ENCODE measurements around the gene RGS12. TPM values are rescaled to one million over a fixed set of nuclear protein-coding genes. Genes with fewer than 3 reads are reported as not detected.
A peak's percentile ranks its signal among the peaks of the same experiment; 100 is the strongest.
"Not testable (repeated sequence)": the region's sequence is repeated elsewhere in the genome, so short reads cannot be mapped to it uniquely, and the experiment has no call there.

The RGS12 gene
- total RNA-seq, 2 experiments from 2014 or later: 9.7 to 10.9 TPM

- DNase-seq; H3K4me3 Mint-ChIP-seq; CTCF ChIA-PET; H3K9me3 Mint-ChIP-seq; H3K36me3 Mint-ChIP-seq (ENCODE audit: low read depth); POLR2A ChIA-PET: not testable (repeated sequence)
- Mint-ChIP-seq H3K4me1 (peaks cover 52% of the 10 kb centered on the region), H3K27me3 (peaks cover 51% of the 10 kb centered on the region), H3K27ac (peak overlapping the region; percentile 22)
These were observed 8.1 kb downstream of the RGS12 start for GRCh38 chr4:3300882-3301281.

DNA sequence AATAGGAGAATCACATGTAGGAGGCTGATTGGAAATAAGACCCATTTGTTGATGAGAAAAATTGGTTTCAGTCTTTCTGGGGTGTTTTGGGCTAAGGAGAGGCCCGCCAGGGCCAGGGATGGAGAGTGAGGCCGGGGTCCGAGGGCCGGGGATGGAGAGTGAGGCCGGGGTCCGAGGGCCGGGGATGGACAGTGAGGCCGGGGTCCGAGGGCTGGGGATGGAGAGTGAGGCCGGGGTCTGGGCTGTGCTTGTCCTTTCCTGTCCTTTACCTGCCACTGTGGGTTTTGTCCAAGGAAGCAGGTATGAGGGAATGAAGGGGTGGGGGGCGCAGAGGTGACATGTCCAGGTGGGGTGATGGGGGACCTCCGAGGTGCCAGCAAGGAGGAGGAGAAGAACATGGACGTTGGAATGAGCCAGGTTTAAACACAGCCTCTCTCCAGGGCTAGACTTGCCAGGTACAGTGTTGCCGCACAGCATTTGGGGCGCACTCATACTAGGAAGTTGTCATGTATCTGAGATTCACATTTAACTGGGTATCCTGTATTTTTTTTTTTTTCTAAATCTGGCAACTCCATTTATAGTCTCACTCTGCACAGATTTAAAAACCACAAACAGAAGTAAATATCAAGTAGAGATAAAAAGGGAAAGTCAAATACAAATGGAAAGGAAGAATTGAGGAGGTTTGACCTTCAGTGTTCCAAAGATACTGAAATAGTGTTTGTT, 8.8 kb downstream of the RGS12 start:
- Mint-ChIP-seq H3K4me1 (peaks cover 55% of the 10 kb centered on the region), H3K9me3 (no peaks in the 10 kb centered on the region), H3K4me3 (peak overlapping the region; percentile 65), H3K27ac (peak overlapping the region; percentile 86), H3K27me3 (peaks cover 44% of the 10 kb centered on the region), H3K36me3 (ENCODE audit: low read depth) (no peaks in the 10 kb centered on the region)
- ChIA-PET CTCF (no interaction called here), POLR2A (no interaction called here)
- peak; percentile 38 for DNase-seq

DNA sequence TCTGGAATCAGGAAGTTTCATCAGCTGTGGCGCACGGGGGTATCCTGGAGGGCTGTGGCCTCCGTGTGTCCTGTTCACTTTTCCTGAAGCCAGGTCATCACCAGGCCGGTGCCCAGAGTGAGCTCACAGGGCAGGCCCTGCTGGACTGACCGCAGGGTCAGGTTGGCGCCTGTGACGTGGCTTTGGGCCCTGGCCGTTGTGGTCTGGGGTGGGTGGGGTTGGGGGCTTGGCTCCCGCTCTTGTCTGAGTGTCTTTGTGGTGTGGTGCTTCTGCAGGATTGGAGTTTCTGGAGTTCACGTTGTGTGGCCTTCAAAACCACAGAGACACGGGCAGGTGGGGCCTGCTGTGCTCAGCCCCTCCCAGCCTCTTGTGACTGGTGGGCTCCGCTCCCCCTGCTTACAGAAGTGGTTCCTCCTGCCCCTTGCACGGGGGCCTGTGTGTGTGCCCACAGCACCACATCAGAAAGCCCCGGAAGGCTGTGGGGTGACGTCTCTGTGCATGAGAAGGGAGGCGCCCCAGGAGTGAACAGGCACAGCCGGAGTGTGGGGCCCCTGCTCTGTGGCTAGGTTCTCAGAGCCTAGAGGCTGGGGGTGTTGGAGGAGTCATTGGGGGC, 9.5 kb downstream of the RGS12 start:
- Mint-ChIP-seq H3K4me3 (peak overlapping the region; percentile 75), H3K4me1 (peaks cover 55% of the 10 kb centered on the region), H3K27ac (peak overlapping the region; percentile 94), H3K36me3 (ENCODE audit: low read depth) (no peaks in the 10 kb centered on the region), H3K9me3 (no peaks in the 10 kb centered on the region), H3K27me3 (peaks cover 40% of the 10 kb centered on the region)
- POLR2A ChIA-PET: no interaction called here
- DNase-seq: peak; percentile 91
- CTCF ChIA-PET: no interaction called here

GRCh38 chr4:3302786-3303564, 10.2 kb downstream of the RGS12 start:
- CTCF ChIA-PET: no interaction called here
- Mint-ChIP-seq H3K36me3 (ENCODE audit: low read depth) (no peaks in the 10 kb centered on the region), H3K9me3 (no peaks in the 10 kb centered on the region), H3K27me3 (peaks cover 33% of the 10 kb centered on the region), H3K27ac (peak overlapping the region; percentile 94), H3K4me1 (peaks cover 55% of the 10 kb centered on the region), H3K4me3 (peak overlapping the region; percentile 75)
- POLR2A ChIA-PET: no interaction called here
- DNase-seq: peak; percentile 54

DNA sequence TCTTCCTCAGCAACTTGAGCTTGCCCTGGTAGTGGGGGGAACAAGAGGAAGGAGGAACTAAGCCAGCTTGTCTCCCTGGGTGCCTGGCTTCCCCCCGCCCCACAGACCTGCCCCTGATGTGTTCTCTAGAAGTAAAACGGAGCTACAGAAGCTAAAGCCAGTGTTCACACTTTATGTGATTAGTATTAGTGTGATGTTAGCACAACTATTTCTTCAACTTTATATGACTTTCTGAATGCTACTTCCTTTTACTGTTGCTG, 10.7 kb downstream of the RGS12 start:
- H3K4me1 Mint-ChIP-seq: peaks cover 55% of the 10 kb centered on the region
- ChIA-PET CTCF (no interaction called here), POLR2A (no interaction called here)
- H3K27me3 Mint-ChIP-seq: peaks cover 28% of the 10 kb centered on the region
- peak overlapping the region; percentile 16 for H3K27ac Mint-ChIP-seq
- no peaks in the 10 kb centered on the region for H3K36me3 Mint-ChIP-seq (ENCODE audit: low read depth)
- no peaks in the 10 kb centered on the region for H3K9me3 Mint-ChIP-seq
- DNase-seq: no peak
- peak overlapping the region; percentile 75 for H3K4me3 Mint-ChIP-seq

- Mint-ChIP-seq H3K36me3 (ENCODE audit: low read depth) (no peaks in the 10 kb centered on the region), H3K9me3 (no peaks in the 10 kb centered on the region), H3K27me3 (peaks cover 21% of the 10 kb centered on the region), H3K27ac (no peak overlapping the region), H3K4me3 (no peak overlapping the region), H3K4me1 (peaks cover 55% of the 10 kb centered on the region)
- CTCF ChIA-PET: no interaction called here
- POLR2A ChIA-PET: no interaction called here
- no peak for DNase-seq
These were observed 11.3 kb downstream of the RGS12 start for GRCh38 chr4:3303923-3304710.

DNA sequence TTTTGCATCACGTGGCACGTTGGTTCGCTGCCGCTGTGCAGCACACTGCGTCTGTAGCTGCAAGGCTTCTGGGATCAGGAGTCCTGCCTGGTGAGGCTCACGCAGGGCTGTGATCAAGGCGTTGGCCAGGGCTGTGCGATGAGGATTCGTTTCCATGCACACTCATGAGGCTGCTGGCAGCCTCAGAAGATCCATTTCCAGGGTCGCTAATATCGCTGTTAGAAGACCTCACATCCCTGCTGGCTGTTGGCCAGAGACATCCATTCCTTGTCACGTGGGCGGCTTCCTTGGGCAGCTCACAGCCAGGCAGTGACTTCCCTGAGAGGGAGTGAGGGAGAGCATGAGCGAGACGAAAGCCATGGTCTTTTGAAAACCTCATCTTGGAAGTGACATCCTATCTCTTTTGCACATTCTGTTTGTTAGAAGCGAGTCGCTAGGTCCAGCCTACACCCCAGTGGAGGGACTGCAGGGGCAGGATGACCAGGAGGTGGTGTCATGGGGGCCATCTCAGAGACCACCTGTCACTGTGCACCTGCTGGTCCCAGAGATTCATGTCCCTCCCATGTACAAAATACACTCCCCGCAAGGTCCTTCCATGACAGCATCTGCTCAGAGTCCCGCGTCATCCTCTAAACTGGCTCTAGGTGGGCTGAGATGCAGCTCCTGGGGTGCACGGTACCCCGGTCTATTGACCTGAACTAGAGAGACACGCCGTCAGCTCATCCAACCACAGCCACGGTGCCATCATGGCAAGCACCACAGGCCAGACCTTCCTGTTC, 12.2 kb downstream of the RGS12 start:
- ChIA-PET POLR2A (no interaction called here), CTCF (interaction anchor here (0.6 to 1.0 kb wide), 3 partner anchors 159 to 962 kb away, joined by 3 read pairs; no protein-coding TSS in a partner anchor)
- no peaks in the 10 kb centered on the region for H3K36me3 Mint-ChIP-seq (ENCODE audit: low read depth)
- no peaks in the 10 kb centered on the region for H3K9me3 Mint-ChIP-seq
- H3K4me3 Mint-ChIP-seq: no peak overlapping the region
- DNase-seq: no peak
- peaks cover 13% of the 10 kb centered on the region for H3K27me3 Mint-ChIP-seq
- peak overlapping the region; percentile 82 for H3K27ac Mint-ChIP-seq
- peaks cover 52% of the 10 kb centered on the region for H3K4me1 Mint-ChIP-seq

GRCh38 chr4:3305610-3306371, 13.0 kb downstream of the RGS12 start:
- peaks cover 13% of the 10 kb centered on the region for H3K27me3 Mint-ChIP-seq
- H3K4me3 Mint-ChIP-seq: no peak overlapping the region
- CTCF ChIA-PET: interaction anchor here (0.6 to 1.0 kb wide), 3 partner anchors 160 to 963 kb away, joined by 3 read pairs; no protein-coding TSS in a partner anchor
- no peaks in the 10 kb centered on the region for H3K36me3 Mint-ChIP-seq (ENCODE audit: low read depth)
- H3K4me1 Mint-ChIP-seq: peaks cover 52% of the 10 kb centered on the region
- peak; percentile 37 for DNase-seq
- H3K9me3 Mint-ChIP-seq: no peaks in the 10 kb centered on the region
- POLR2A ChIA-PET: no interaction called here
- H3K27ac Mint-ChIP-seq: peak overlapping the region; percentile 82

GRCh38 chr4:3306450-3306849, 13.6 kb downstream of the RGS12 start:
- ChIA-PET POLR2A (no interaction called here), CTCF (no interaction called here)
- Mint-ChIP-seq H3K27me3 (peaks cover 10% of the 10 kb centered on the region), H3K27ac (no peak overlapping the region), H3K36me3 (ENCODE audit: low read depth) (no peaks in the 10 kb centered on the region), H3K4me1 (peaks cover 46% of the 10 kb centered on the region), H3K4me3 (no peak overlapping the region), H3K9me3 (no peaks in the 10 kb centered on the region)
- no peak for DNase-seq

DNA sequence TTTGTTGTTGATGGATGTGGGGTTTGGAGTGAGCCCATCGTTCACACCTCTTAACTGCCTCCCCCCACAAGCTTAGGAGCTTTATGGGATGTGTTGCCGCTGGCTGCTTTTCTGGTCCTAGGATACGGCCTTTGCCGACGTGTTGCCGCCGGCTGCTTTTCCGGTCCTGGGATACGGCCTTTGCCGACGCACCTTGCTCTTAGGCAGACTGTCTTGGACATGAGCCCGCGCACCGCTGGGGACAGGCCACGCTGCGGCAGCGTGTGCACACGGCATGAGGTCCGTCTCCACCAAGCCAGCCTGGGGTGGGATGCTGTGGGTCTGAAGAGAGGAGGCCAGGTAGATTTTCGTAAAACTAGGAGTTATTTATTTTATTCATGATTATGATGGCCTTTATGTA, 14.2 kb downstream of the RGS12 start:
- POLR2A ChIA-PET: no interaction called here
- no peaks in the 10 kb centered on the region for H3K36me3 Mint-ChIP-seq (ENCODE audit: low read depth)
- no peak overlapping the region for H3K27ac Mint-ChIP-seq
- CTCF ChIA-PET: no interaction called here
- H3K9me3 Mint-ChIP-seq: no peaks in the 10 kb centered on the region
- peaks cover 10% of the 10 kb centered on the region for H3K27me3 Mint-ChIP-seq
- no peak overlapping the region for H3K4me3 Mint-ChIP-seq
- peaks cover 40% of the 10 kb centered on the region for H3K4me1 Mint-ChIP-seq
- no peak for DNase-seq

DNA sequence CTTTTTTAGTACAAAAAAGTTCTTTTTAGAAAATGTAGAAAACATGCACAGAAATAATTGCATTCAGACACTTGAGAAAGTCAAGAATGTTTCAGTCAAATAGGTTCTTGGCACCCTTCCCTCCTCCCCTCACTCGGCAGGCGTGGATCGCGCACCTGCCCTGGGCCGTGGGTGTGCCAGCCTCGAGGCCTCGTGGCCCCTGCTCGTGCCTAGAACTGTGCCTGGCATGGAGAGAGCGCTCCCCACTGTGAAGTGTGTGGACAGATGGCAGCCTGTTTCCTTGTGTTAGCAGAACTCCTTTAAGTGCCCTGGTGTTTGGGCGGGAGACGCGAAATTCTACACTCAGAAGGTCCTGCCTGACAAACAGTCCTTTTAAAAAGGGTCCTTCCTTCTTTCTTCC, 14.7 kb downstream of the RGS12 start:
- Mint-ChIP-seq H3K27me3 (peaks cover 10% of the 10 kb centered on the region), H3K4me3 (no peak overlapping the region), H3K36me3 (ENCODE audit: low read depth) (no peaks in the 10 kb centered on the region), H3K4me1 (peaks cover 36% of the 10 kb centered on the region), H3K9me3 (no peaks in the 10 kb centered on the region), H3K27ac (no peak overlapping the region)
- no peak for DNase-seq
- POLR2A ChIA-PET: no interaction called here
- CTCF ChIA-PET: interaction anchor here (0.5 kb wide), 1 partner anchor 990 kb away, joined by 4 read pairs; no protein-coding TSS in a partner anchor

Measured in activated CD4-positive, alpha-beta T cell treated with anti-CD3 and anti-CD28 coated beads, Interleukin-2, amount 10 ng/mL, durations not matched to agents 7 days and 5 days (primary cell).